ENCODE results near the gene UBL3. TPM values are rescaled to one million over a fixed set of nuclear protein-coding genes. Genes with fewer than 3 reads are reported as not detected.

UBL3 gene
- polyA plus RNA-seq, 1 experiment = 24.7 TPM

- CTCF ChIA-PET = interaction anchor here (0.9 to 13.2 kb wide), 8 partner anchors 15 to 336 kb away, joined by 3 to 198 read pairs (median 4); no protein-coding TSS in a partner anchor
- Histone ChIP-seq H3K9me3 (ENCODE audit: control insufficient read depth, insufficient read depth, low read length) (no peaks in the 10 kb centered on the region; the same call in 1 of the 2 replicates), H3K27ac (ENCODE audit: low read depth, low read length) (no peak overlapping the region), H3K27me3 (ENCODE audit: control insufficient read depth, insufficient read depth, low read length) (no peaks in the 10 kb centered on the region), H3K4me3 (ENCODE audit: low read depth, low read length) (no peak overlapping the region)
- POLR2A ChIA-PET = interaction anchor here (1.3 kb wide), 1 partner anchor 80 kb away, joined by 3 read pairs; no protein-coding TSS in a partner anchor
- DNase-seq (ENCODE audit: low read depth, low spot score) = no peak
- TF ChIP-seq CTCF (IDR thresholded peaks at IDR 0.05; ENCODE audit: low read depth, low read length) = no peak
Measured at GRCh38 chr13:29844441-29844840, 6.0 kb downstream of the UBL3 start.

- Histone ChIP-seq H3K4me3 (ENCODE audit: low read depth, low read length) (no peak overlapping the region), H3K27ac (ENCODE audit: low read depth, low read length) (no peak overlapping the region), H3K9me3 (ENCODE audit: control insufficient read depth, insufficient read depth, low read length) (no peaks in the 10 kb centered on the region; the same call in 1 of the 2 replicates), H3K27me3 (ENCODE audit: control insufficient read depth, insufficient read depth, low read length) (no peaks in the 10 kb centered on the region)
- ChIA-PET CTCF (interaction anchor here (0.9 to 13.2 kb wide), 6 partner anchors 69 to 733 kb away, joined by 3 to 198 read pairs (median 4); no protein-coding TSS in a partner anchor), POLR2A (no interaction called here)
- DNase-seq (ENCODE audit: low read depth, low spot score) = no peak
- no peak for TF ChIP-seq CTCF (IDR thresholded peaks at IDR 0.05; ENCODE audit: low read depth, low read length)
Measured at GRCh38 chr13:29840585-29840984, 9.8 kb downstream of the UBL3 start.

- Histone ChIP-seq H3K4me3 (ENCODE audit: low read depth, low read length) (no peak overlapping the region), H3K9me3 (ENCODE audit: control insufficient read depth, insufficient read depth, low read length) (no peaks in the 10 kb centered on the region; the same call in 1 of the 2 replicates), H3K27ac (ENCODE audit: low read depth, low read length) (no peak overlapping the region), H3K27me3 (ENCODE audit: control insufficient read depth, insufficient read depth, low read length) (no peaks in the 10 kb centered on the region)
- ChIA-PET CTCF (interaction anchor here (1.1 kb wide), 1 partner anchor 328 kb away, joined by 3 read pairs; no protein-coding TSS in a partner anchor), POLR2A (interaction anchor here (0.7 kb wide), 1 partner anchor 83 kb away, joined by 9 read pairs; no protein-coding TSS in a partner anchor)
- no peak for TF ChIP-seq CTCF (IDR thresholded peaks at IDR 0.05; ENCODE audit: low read depth, low read length)
- no peak for DNase-seq (ENCODE audit: low read depth, low spot score)
Measured at GRCh38 chr13:29835280-29836061, 14.9 kb downstream of the UBL3 start.

GRCh38 chr13:29832761-29833298 is 17.6 kb downstream of the UBL3 start:
- Histone ChIP-seq H3K27me3 (ENCODE audit: control insufficient read depth, insufficient read depth, low read length) (no peaks in the 10 kb centered on the region), H3K9me3 (ENCODE audit: control insufficient read depth, insufficient read depth, low read length) (no peaks in the 10 kb centered on the region; the same call in 1 of the 2 replicates), H3K27ac (ENCODE audit: low read depth, low read length) (no peak overlapping the region), H3K4me3 (ENCODE audit: low read depth, low read length) (no peak overlapping the region)
- CTCF ChIA-PET = no interaction called here
- DNase-seq (ENCODE audit: low read depth, low spot score) = no peak
- POLR2A ChIA-PET = no interaction called here
- no peak for TF ChIP-seq CTCF (IDR thresholded peaks at IDR 0.05; ENCODE audit: low read depth, low read length)

GRCh38 chr13:29830000-29830399 is 20.4 kb downstream of the UBL3 start:
- TF ChIP-seq CTCF (IDR thresholded peaks at IDR 0.05; ENCODE audit: low read depth, low read length) = no peak
- H3K9me3 ChIP-seq (ENCODE audit: control insufficient read depth, insufficient read depth, low read length) = no peaks in the 10 kb centered on the region; the same call in 1 of the 2 replicates
- no peak for DNase-seq (ENCODE audit: low read depth, low spot score)
- CTCF ChIA-PET = interaction anchor here (1.3 to 2.0 kb wide), 2 partner anchors 14 to 302 kb away, joined by 3 to 4 read pairs; no protein-coding TSS in a partner anchor
- no peak overlapping the region for H3K4me3 ChIP-seq (ENCODE audit: low read depth, low read length)
- no peak overlapping the region for H3K27ac ChIP-seq (ENCODE audit: low read depth, low read length)
- POLR2A ChIA-PET = no interaction called here
- no peaks in the 10 kb centered on the region for H3K27me3 ChIP-seq (ENCODE audit: control insufficient read depth, insufficient read depth, low read length)
